NCI-H446 (cell line): ENCODE measurements around the gene CNKSR3.

Experiments used
- DNase-seq, 2 experiments: peaks; one replicate each; lab custom pipeline; 2025; lab: John Stamatoyannopoulos, UW

CNKSR3 gene

DNA sequence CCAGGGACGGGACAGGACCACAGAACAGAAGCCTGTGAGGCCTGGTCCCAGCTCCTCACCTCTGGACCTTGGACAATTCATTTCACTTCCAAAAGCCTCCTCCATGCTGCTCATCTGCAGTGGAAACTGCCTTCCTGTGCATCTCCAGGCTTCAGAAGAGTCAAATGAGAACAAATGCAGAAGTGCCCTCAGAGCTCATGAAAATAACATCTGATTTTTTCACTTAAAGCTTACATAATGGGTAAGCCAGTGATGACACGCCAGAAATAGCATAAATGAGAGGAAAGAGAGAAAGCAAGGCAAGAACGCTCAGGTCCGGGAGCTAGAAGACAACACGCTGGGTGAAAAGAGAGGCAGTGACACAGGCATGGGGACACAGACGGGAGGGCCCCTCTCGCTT is 7.9 kb downstream of the CNKSR3 start:
- no peak for DNase-seq

DNA sequence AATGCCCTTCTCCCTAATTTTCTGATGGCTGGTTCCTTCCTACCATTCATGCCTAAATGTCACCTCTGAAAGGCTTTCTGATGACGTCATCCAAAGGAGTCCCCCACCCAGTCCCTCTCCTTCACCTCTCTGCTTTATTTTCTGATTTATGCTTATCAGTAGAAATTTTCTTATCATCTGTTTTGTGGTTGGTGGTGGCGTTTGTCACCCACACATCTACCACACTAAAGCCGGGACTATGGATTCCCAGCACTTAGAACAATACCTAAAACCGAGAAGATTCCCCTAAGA is 9.0 kb downstream of the CNKSR3 start:
- no peak for DNase-seq

DNA sequence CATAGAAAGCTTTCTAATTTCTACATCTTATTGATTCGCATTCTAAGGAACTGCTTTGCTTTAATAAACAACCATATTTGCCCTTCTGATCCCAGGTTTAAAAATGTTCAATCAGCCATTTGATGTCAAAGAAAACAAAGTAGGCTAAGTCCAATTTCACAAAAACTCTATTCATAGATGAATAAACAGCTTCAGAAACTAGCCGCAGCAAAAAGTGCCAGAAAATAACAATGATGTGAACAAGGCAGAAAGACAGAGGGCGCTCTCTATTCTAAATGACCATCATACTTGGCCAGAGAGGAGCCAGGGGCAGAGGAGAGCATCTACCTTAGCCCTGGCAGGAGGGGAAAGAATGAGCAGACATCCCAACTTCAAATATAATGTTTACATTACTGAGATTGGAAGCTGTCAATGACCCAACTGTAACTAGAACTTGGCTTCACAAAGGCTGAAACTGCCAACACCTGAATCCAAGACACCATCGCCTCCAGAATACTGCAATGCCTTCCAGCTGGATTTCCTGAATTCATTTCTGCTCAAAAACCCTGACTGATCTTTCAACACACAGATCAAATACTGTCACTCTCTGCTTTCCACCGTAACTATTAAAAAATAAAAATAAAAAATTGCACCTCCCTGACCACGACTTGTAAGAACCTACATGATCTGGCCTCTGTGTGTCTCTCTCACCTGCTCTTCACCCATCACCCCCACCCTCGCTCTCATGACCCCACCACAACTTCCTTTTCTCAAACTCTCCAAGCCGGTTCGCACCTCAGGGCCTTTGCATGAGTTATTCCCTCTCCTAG is 9.5 kb downstream of the CNKSR3 start:
- DNase-seq = no peak

GRCh38 chr6:154499855-154500589 is 10.5 kb downstream of the CNKSR3 start:
- DNase-seq = no peak

GRCh38 chr6:154498340-154498934 is 12.0 kb downstream of the CNKSR3 start:
- no peak for DNase-seq

DNA sequence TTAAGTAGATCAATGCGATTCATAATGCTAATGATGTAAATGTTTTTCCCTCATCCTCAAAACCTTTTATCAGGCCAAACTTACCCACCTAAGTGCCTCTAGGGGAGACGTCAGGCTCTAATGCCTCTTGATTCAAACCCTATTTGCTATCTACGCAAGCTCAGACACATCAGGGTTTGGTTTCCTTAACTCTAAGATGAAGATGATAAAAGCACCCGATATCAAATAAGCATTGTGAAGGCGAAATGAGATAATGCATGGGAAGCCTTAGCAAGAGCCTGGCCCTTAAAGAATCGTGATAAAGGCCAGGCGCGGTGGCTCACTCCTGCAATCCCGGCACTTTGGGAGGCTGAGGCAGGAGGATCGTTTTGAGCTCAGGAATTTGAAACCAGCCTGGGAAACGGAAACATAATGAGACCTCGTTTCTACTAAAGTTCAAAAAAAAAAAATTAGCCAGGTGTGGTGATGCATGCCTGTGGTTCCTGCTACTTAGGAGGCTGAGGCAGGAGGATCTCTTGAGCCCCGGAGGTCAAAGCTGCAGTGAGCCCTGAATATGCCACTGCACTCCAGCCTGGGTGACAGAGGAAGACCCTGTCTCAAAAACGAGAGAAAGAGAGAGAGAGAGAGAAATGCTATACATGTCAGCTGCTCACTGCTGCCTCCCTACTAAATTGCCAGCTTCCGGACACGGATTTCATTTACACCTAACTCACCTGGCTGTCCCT is 13.5 kb downstream of the CNKSR3 start:
- no peak for DNase-seq

DNA sequence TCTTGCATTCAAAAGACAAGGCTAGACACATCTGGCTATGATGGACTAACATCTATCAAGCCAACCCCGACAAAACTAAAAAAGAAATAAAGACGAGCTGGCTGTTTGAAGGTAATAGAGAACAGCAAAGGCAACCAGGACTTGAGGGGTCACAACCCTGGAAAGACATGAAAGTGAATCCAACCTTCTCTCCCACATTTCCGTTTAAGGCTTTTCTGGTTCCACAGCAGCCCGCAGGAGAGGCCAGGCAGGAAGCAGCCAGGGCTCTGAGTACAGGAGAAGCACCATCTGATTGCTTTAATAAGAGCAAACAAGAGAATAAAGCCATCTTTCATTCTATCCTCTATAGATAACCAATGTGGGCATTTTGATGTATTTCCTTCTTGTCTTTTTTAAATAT is 14.3 kb downstream of the CNKSR3 start:
- no peak for DNase-seq

DNA sequence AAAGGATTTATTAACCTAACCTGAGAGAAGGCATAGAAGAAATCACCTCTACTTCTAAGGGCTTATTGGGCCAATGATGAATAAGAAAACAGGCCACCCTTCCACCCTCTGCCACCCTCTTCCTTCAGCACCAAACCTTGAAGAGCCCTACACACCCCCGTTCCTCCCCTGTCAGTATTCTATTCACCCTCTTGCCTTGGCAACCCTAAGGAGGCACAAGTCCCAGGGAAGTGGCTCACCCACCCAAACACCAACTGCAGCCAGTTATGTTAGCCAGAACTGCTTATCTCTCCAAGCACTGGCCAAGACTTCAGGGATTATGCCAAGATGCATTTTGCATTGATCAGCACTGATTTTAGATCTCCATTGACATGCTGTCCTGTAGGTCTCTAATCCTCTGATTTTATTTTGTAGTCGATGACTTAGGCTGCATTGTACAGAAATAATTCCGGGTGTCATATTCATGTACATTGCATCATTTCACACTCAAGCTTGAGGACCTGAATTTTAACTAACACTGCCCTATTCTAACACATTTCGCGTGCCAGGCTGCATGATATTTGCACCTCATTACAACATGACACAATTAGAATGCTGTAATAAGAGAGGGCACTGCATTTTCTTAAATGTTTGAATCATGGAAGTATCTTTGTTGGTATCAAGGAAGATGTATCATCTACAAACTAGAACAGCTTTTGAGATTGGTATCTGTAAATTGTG is 15.7 kb downstream of the CNKSR3 start:
- no peak for DNase-seq

GRCh38 chr6:154491567-154492470 is 18.7 kb downstream of the CNKSR3 start:
- no peak for DNase-seq

DNA sequence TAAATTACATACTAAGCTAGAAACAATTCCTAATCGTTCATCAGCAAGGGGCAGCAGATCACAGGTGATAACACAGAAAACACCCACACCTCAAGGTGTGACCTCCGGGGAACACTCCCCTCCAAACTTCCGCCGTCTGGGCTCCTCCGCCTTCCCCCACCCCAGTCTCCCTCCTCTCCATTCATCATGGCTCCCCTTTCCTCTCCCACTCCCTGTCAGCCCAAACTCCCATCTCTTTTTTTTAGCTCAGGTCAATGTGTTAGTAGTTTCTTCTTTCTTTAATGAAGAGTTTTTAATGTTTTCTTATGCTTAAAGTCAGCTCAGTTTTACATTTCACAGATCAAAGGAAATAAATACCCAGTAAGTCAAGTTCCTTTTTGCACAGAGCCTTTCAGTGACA is 20.7 kb downstream of the CNKSR3 start:
- DNase-seq = no peak

- DNase-seq = no peak
These were observed 21.6 kb downstream of the CNKSR3 start for GRCh38 chr6:154488802-154489437.

DNA sequence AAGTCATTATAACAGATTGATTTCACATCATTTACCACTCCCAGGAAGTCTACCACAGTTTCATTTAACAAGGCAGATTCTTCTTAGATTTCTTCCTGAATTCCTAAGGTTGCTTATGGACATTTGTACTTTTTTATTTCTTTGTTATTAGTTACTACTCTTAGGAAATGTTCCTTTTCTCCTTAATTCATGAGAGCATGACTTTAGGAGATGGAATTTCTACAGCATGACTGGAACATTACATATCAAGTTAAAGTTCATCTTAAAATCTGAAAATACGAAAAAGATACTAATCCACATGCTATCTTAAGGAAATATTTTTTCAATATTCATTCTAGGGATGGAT is 22.3 kb downstream of the CNKSR3 start:
- no peak for DNase-seq

DNA sequence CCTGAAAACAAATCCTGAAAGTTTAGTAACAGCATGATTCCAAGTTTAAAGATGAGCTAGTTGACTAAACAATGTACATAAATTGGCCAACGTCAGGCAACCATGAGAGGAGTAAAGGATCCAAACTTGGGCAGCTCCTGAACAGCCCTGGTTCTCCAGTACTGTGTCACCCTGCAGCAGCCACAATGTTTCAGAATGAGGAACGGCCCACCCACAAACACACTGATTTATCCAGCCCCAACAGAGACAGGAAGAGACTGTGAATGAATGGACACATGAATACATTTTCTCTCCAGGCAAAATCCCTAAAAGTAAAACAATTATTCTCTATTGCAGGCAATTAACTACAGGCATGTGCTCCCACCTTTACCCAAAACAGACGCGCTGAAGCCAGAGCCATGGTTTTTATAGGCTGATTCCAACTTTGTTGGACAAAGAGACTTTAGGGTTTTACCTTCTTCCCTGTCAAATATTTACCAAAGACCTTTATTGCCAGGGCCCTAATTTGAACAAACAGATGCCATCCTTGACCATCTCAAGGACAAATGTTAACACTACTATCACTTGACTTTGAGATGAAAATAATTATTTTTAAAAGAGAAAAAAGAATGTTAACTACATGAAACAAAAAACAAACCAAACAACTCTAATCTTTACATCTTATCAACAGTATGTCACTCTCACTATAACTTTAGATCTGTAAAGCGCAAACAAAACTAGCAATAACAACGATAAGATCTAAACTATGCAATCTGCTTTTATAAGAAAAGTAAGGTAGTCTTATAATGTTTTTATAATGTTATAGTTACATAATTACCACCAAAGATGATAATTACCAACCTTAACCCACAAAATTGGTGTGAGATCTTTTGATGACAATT is 22.9 kb downstream of the CNKSR3 start:
- DNase-seq = no peak

GRCh38 chr6:154485815-154486214 is 24.7 kb downstream of the CNKSR3 start:
- no peak for DNase-seq

- DNase-seq = no peak
These were observed 25.5 kb downstream of the CNKSR3 start for GRCh38 chr6:154484942-154485341.

GRCh38 chr6:154482858-154483257 is 27.6 kb downstream of the CNKSR3 start:
- no peak for DNase-seq

DNA sequence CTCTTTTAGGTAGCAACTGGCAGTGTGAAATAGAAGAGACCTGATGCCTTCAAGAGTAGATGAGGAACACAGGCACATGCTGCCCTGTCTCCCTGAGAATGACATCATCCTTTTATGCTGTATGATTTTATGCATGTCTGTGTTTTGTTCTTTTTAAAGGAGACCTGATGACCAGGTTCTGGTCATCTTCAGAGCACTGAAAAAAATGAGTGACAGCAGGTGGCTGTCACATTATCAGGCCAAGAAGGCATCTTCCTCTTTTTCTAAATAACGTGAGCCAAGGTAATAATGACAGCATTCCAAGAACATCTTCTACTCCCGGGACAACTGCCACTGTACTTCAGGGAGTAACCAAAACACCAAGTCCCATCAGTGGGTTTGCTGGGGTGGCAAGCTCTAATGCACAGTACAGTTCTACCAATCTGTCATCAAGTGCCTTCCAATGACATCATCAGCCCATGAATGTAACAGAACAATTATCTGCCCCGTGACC is 28.9 kb downstream of the CNKSR3 start:
- no peak for DNase-seq

DNA sequence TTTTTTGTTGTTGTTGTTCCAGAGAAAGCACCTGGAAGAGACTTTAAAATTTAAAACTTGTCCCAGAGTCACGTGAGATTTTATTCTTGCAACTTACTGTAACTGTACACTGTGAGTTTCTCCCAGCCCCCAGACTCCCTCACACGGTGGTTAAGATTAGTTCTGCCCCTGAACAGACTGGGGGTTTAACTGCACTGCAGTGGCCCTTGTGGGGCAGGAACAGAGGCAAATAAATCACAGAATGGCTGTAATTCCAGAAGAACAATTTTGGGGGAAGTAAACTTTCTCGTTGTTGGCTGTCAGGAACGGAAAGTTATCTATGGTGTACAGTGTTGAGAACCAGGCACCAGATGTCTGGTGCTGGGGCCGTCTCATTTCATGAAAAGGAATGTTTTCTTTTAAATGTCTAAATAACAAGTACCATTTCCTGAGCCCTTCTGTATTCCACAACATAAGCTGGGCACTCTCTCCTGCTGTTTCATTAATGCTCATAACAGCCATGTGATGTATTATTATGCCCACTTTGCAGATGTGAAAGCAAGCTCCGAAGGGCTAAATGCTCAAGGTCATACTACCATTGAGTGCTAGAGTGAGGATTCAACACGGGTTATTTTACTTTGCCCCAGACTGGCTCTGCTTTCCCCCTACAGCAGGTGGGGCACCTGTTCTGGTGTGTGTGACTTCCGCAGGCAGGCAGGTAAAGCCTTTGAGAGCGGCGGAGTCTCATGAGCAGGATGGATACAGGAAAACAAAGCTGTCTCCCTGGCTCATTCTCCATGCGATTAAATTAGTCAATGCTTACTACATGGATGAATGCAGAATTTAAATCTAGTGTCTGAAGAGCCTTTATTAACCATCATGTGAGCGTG is 30.5 kb downstream of the CNKSR3 start:
- no peak for DNase-seq
